KMS-11 (cell line): ENCODE data around the gene TTC29.
A peak's percentile ranks its signal among the peaks of the same experiment; 100 is the strongest.

Experiments
- H2AFZ ChIP-seq: fragments of 200-600 bp; sonication (generic); 2 replicates; pipeline ENCODE4 v1.6.1; 2016; ENCODE audit warnings: antibody characterized with exemption, mixed run types, low read depth
- H3K27ac ChIP-seq: fragments of 200-600 bp; sonication (generic); 2 replicates; pipeline ENCODE4 v1.6.1; 2016; ENCODE audit warnings: mild to moderate bottlenecking, mixed run types
- H3K27me3 ChIP-seq: fragments of 200-600 bp; sonication (generic); 2 replicates; pipeline ENCODE4 v1.6.1; 2017; ENCODE audit warnings: mild to moderate bottlenecking, low read depth, mixed run types, moderate library complexity; ENCODE audit not compliant: insufficient read depth
- H3K36me3 ChIP-seq: fragments of 200-600 bp; sonication (generic); 2 replicates; pipeline ENCODE4 v1.6.1; 2017; ENCODE audit warnings: mild to moderate bottlenecking, mixed run types; ENCODE audit not compliant: insufficient read depth
- H3K4me1 ChIP-seq: fragments of 200-600 bp; sonication (generic); 2 replicates; pipeline ENCODE4 v1.6.1; 2016; ENCODE audit warnings: mild to moderate bottlenecking, low read depth, mixed run types; ENCODE audit not compliant: poor library complexity, severe bottlenecking
- H3K4me2 ChIP-seq: fragments of 200-600 bp; sonication (generic); 2 replicates; pipeline ENCODE4 v1.7.0; 2016; ENCODE audit warnings: mild to moderate bottlenecking, mixed run types
- H3K4me3 ChIP-seq: fragments of 200-600 bp; sonication (generic); IDR thresholded peaks from 2 replicates; pipeline ENCODE4 v1.6.1; 2017; ENCODE audit warnings: low read depth, low read length, mixed read lengths; ENCODE audit not compliant: insufficient read depth
- H3K79me2 ChIP-seq: fragments of 200-600 bp; sonication (generic); 2 replicates; pipeline ENCODE4 v1.6.1; 2016; ENCODE audit warnings: low read depth, mixed run types; ENCODE audit not compliant: insufficient read depth
- H3K9ac ChIP-seq: fragments of 200-600 bp; sonication (generic); 2 replicates; pipeline ENCODE4 v1.6.1; 2016; ENCODE audit warnings: mild to moderate bottlenecking, mixed run types
- H4K20me1 ChIP-seq: fragments of 200-600 bp; sonication (generic); 2 replicates; pipeline ENCODE4 v1.6.1; 2016; ENCODE audit warnings: mild to moderate bottlenecking, mixed run types; ENCODE audit not compliant: insufficient read depth
- TF ChIP-seq, protein P1 (sequence below): fragments of 200-600 bp; sonication (generic); conservative IDR thresholded peaks from 2 replicates; pipeline ENCODE4 v1.6.1; 2017; ENCODE audit warnings: low read depth, mild to moderate bottlenecking, antibody characterized with exemption, low read length, moderate library complexity, mixed read lengths

Gene TTC29

DNA sequence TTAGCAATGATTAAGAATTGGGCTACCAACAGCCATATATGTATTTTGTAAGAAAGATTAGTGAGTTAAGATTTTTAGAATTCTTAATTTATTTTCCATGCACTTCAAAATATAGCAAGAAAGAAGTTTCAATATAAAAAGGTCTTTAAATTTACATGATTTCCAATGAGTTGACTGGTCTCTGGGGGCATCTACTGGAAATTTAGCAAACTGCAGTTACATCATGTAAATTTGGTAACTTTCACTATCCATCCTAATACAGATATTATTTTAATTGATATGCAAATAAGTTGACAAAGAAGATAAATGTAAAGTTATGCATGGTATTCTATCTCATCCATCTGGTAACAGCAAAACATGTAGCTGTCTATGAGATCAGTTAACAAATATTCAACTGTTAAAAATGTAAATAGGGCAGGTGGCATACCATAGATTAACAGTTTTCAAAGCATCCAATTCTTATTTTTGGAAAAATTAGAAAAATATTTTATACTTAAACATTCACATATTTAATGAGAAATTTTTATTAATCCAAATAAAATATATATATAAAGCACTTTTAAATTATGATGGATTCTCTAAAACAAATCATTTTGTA, 29.1 kb downstream of the TTC29 start:
- H3K36me3 ChIP-seq = no peaks in the 10 kb centered on the region
- H2AFZ ChIP-seq = no peak overlapping the region
- TF ChIP-seq, protein P1, sequence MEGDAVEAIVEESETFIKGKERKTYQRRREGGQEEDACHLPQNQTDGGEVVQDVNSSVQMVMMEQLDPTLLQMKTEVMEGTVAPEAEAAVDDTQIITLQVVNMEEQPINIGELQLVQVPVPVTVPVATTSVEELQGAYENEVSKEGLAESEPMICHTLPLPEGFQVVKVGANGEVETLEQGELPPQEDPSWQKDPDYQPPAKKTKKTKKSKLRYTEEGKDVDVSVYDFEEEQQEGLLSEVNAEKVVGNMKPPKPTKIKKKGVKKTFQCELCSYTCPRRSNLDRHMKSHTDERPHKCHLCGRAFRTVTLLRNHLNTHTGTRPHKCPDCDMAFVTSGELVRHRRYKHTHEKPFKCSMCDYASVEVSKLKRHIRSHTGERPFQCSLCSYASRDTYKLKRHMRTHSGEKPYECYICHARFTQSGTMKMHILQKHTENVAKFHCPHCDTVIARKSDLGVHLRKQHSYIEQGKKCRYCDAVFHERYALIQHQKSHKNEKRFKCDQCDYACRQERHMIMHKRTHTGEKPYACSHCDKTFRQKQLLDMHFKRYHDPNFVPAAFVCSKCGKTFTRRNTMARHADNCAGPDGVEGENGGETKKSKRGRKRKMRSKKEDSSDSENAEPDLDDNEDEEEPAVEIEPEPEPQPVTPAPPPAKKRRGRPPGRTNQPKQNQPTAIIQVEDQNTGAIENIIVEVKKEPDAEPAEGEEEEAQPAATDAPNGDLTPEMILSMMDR = peak; percentile 91
- H3K9ac ChIP-seq = no peak overlapping the region
- H3K27ac ChIP-seq = no peak overlapping the region
- no peaks in the 10 kb centered on the region for H3K27me3 ChIP-seq
- no peaks in the 10 kb centered on the region for H3K79me2 ChIP-seq
- no peak overlapping the region for H3K4me3 ChIP-seq
- no peaks in the 10 kb centered on the region for H4K20me1 ChIP-seq
- H3K4me1 ChIP-seq = no peaks in the 10 kb centered on the region
- no peak overlapping the region for H3K4me2 ChIP-seq

DNA sequence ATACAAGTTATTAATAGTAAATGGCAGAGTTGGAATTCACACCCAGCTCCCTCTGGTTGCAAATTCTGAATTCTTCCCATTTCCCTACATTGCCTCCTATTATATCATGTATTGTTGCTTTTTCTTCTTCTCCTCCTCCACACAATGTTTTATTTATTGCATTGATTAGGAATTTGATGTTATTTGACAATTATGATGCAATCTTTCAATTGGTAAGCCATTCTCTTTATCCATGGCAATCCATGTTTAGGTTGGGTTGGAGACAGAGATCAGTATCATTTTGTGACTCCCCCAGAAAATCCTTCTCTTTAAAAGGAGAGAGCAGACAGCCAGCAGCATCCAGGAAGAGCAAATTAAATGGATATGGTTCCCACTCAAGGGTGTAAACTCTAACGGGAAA, 30.5 kb downstream of the TTC29 start:
- H3K4me1 ChIP-seq = no peaks in the 10 kb centered on the region
- H4K20me1 ChIP-seq = no peaks in the 10 kb centered on the region
- H3K4me3 ChIP-seq = no peak overlapping the region
- H3K27ac ChIP-seq = no peak overlapping the region
- H3K36me3 ChIP-seq = no peaks in the 10 kb centered on the region
- H2AFZ ChIP-seq = no peak overlapping the region
- H3K9ac ChIP-seq = no peak overlapping the region
- TF ChIP-seq, protein P1 = no peak
- H3K27me3 ChIP-seq = no peaks in the 10 kb centered on the region
- no peaks in the 10 kb centered on the region for H3K79me2 ChIP-seq
- H3K4me2 ChIP-seq = no peak overlapping the region

DNA sequence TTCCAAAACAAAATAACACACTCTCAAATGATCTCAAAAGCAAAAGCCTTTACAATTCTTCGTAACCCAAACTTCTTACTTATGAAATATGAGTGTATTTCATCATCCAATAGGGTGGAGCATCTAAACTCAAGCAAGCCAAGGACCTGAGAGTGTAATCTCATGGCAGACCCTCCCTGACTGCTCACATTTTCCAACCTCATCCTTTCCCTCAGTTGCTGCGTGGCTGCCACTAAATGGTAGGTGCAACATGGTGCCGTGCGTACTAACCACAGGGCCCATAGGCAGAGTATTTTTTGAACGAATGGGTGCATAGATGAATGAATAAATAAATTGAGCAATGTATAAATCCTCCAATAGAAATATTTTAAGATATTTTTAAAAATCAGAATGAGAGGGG, 45.4 kb downstream of the TTC29 start:
- H3K27me3 ChIP-seq = no peaks in the 10 kb centered on the region
- H3K4me3 ChIP-seq = no peak overlapping the region
- no peaks in the 10 kb centered on the region for H3K79me2 ChIP-seq
- no peaks in the 10 kb centered on the region for H3K36me3 ChIP-seq
- no peak overlapping the region for H3K4me2 ChIP-seq
- H3K4me1 ChIP-seq = no peaks in the 10 kb centered on the region
- H3K27ac ChIP-seq = no peak overlapping the region
- TF ChIP-seq, protein P1 = no peak
- no peak overlapping the region for H2AFZ ChIP-seq
- H3K9ac ChIP-seq = no peak overlapping the region
- H4K20me1 ChIP-seq = no peaks in the 10 kb centered on the region

DNA sequence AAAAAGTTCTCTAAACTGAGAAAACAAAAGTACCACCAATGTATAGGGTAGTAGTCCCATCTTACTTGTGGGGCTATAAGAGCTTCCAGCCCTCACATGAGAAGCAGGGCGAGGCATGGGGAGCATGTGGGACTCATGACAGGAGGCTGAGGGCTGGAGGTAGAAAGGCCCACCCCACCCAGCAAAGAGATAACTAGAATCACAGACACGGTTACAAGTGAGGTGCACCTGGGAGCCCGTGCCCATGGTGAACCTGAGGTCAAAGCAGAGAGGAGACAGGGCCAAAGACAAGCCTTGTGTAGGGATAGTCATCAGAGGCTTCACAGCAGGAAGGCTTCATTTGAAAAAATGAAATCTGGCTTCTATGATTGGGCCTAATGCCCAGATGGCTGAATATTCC, 55.4 kb downstream of the TTC29 start:
- Histone ChIP-seq H3K79me2 (no peaks in the 10 kb centered on the region), H2AFZ (no peak overlapping the region), H3K4me3 (no peak overlapping the region), H3K4me1 (no peaks in the 10 kb centered on the region), H3K27me3 (no peaks in the 10 kb centered on the region), H4K20me1 (no peaks in the 10 kb centered on the region), H3K9ac (no peak overlapping the region), H3K4me2 (no peak overlapping the region), H3K36me3 (no peaks in the 10 kb centered on the region), H3K27ac (no peak overlapping the region)
- TF ChIP-seq, protein P1 = no peak

DNA sequence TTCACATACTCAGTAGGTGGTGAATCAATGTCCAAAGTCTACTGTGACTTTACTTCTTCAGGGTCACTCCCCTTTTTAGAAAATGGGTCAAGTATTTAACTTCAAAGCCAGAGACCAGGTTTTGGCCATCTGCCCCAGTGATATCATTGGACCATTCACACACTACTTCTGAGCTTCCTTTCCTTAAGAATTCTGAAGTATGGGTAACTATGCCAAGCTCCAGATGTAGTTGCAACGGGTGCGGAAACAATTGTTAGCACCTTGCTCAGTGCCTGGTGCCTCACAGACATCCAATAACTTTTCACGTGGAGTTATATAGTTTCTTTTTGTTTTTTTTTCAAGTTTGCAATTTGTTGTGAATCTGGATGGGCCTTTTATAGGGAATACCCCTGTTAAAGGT, 62.6 kb downstream of the TTC29 start:
- no peak overlapping the region for H3K9ac ChIP-seq
- no peaks in the 10 kb centered on the region for H3K79me2 ChIP-seq
- no peaks in the 10 kb centered on the region for H4K20me1 ChIP-seq
- H3K27me3 ChIP-seq = no peaks in the 10 kb centered on the region
- TF ChIP-seq, protein P1 = no peak
- no peak overlapping the region for H2AFZ ChIP-seq
- H3K4me3 ChIP-seq = no peak overlapping the region
- no peak overlapping the region for H3K4me2 ChIP-seq
- no peaks in the 10 kb centered on the region for H3K4me1 ChIP-seq
- H3K36me3 ChIP-seq = no peaks in the 10 kb centered on the region
- no peak overlapping the region for H3K27ac ChIP-seq
